HCT116 (cell line): ENCODE results near the gene ACOT2. TPM values are rescaled to one million over a fixed set of nuclear protein-coding genes. Genes with fewer than 3 reads are reported as not detected.
"Not testable (repeated sequence)": the region's sequence is repeated elsewhere in the genome, so short reads cannot be mapped to it uniquely, and the experiment has no call there.

Experiments used
- ATAC-seq: fragments of 200-7000 bp; cut with Tn5 transposase; 2 replicates; pipeline ENCODE4 v1.9.1; 2020; ENCODE audit warnings: mild to moderate bottlenecking, moderate library complexity
- Bru-seq: library from RNA; stranded (reverse); fragments of 400-500 nt; gene quantifications from one replicate; lab custom pipeline; 2021; lab: Mats Ljungman, UMichigan
- BruChase-seq, 2 experiments: library from RNA; stranded (reverse); fragments of 400-500 nt; gene quantifications; one replicate each; lab custom pipeline; 2021; lab: Mats Ljungman, UMichigan
- BruUV-seq: library from RNA; stranded (reverse); fragments of 400-500 nt; replicated peaks from 2 replicates; lab custom pipeline; 2021; lab: Mats Ljungman, UMichigan
- CTCF ChIA-PET: fragments of 300-600 bp; sonication (Branson Sonifier 250); formaldehyde crosslinking; loops from one replicate; lab custom pipeline; 2021; ENCODE audit warnings: antibody characterized with exemption; lab: Charles Lee
- POLR2A ChIA-PET: fragments of 300-600, 350-600 bp; sonication (Branson Sonifier 250); formaldehyde crosslinking; loops from one replicate; lab custom pipeline; 2021; ENCODE audit warnings: antibody characterized with exemption; lab: Charles Lee
- RAD21 ChIA-PET, 2 experiments: fragments of 300-600 bp; sonication (Branson Sonifier 250); formaldehyde crosslinking; loops; one replicate each; lab custom pipeline; 2023; ENCODE audit warnings: low total read pairs in 2 of 2; ENCODE audit not compliant: uncharacterized antibody in 2 of 2, unreplicated experiment in 2 of 2, low non-redundant PET in 1 of 2; lab: Charles Lee
- DNase-seq: peaks from one replicate; pipeline ENCODE4 v3.0.0-alpha.2; 2010; ENCODE audit warnings: low read depth, low spot score
- H2AFZ ChIP-seq: fragments of 200-600 bp; shearing (Covaris generic), sonication (generic); 2 replicates; pipeline ENCODE4 v1.6.1; 2017; ENCODE audit warnings: low read depth, mixed run types, mixed read lengths, antibody characterized with exemption, low read length; ENCODE audit not compliant: poor library complexity, severe bottlenecking
- H3K27ac ChIP-seq: 2 replicates; pipeline ENCODE4 v1.5.1; 2012; ENCODE audit warnings: low read depth, low read length
- H3K27me3 ChIP-seq: fragments of 200-600 bp; sonication (generic); 2 replicates; pipeline ENCODE4 v1.6.1; 2016; ENCODE audit warnings: mixed run types, low read length, mixed read lengths; ENCODE audit not compliant: insufficient read depth
- H3K36me3 ChIP-seq, 2 experiments: fragments of 200-500 bp in 1 of 2; fragments of 200-600 bp in 1 of 2; sonication (Bioruptor generic) in 1 of 2; sonication (generic) in 1 of 2; 2 replicates each; pipeline versions ENCODE4 v1.5.1 to v1.6.1; 2014 to 2016; ENCODE audit warnings: low read length in 2 of 2, inconsistent platforms in 1 of 2, mixed read lengths in 1 of 2, mixed run types in 1 of 2; ENCODE audit not compliant: insufficient read depth in 2 of 2, control insufficient read depth in 1 of 2
- H3K4me1 ChIP-seq, 2 experiments: fragments of 200-600 bp in 1 of 2; sonication (generic) in 1 of 2; 2 replicates each; pipeline versions ENCODE4 v1.5.1 to v1.6.1; 2012 to 2017; ENCODE audit warnings: low read length in 2 of 2, inconsistent platforms in 1 of 2, mild to moderate bottlenecking in 1 of 2, mixed read lengths in 1 of 2, mixed run types in 1 of 2, moderate library complexity in 1 of 2; ENCODE audit not compliant: insufficient read depth in 2 of 2, control insufficient read depth in 1 of 2
- H3K4me2 ChIP-seq: fragments of 200-600 bp; sonication (generic); 2 replicates; pipeline ENCODE4 v1.6.1; 2017; ENCODE audit warnings: mixed run types, low read length, mixed read lengths
- H3K4me3 ChIP-seq, 2 experiments: fragments of 200-600 bp in 1 of 2; sonication (generic) in 1 of 2; replicated peaks in 1 of 2; 2 replicates each; pipeline ENCODE4 v1.5.1; 2011 to 2016; ENCODE audit warnings: low read length in 2 of 2, control low read depth in 1 of 2, low read depth in 1 of 2, mild to moderate bottlenecking in 1 of 2, mixed read lengths in 1 of 2, mixed run types in 1 of 2
- H3K79me2 ChIP-seq: fragments of 200-600 bp; sonication (generic); 2 replicates; pipeline ENCODE4 v1.6.1; 2017; ENCODE audit warnings: mild to moderate bottlenecking, mixed run types, low read length, moderate library complexity, mixed read lengths; ENCODE audit not compliant: insufficient read depth
- H3K9ac ChIP-seq: fragments of 200-600 bp; sonication (generic); 2 replicates; pipeline ENCODE4 v1.6.1; 2016; ENCODE audit warnings: low read length, mixed read lengths
- H3K9me2 ChIP-seq: fragments of 200-600 bp; sonication (generic), shearing (Covaris generic); 2 replicates; pipeline ENCODE4 v1.6.1; 2017; ENCODE audit warnings: mixed run types, mild to moderate bottlenecking, moderate library complexity; ENCODE audit not compliant: insufficient read depth
- H3K9me3 ChIP-seq, 2 experiments: fragments of 200-500 bp in 1 of 2; fragments of 200-600 bp in 1 of 2; sonication (Bioruptor generic) in 1 of 2; sonication (generic) in 1 of 2; 2 replicates each; pipeline ENCODE4 v1.6.1; 2014 to 2017; ENCODE audit warnings: low read length in 2 of 2, mixed read lengths in 2 of 2, inconsistent platforms in 1 of 2, low read depth in 1 of 2, mild to moderate bottlenecking in 1 of 2, mixed run types in 1 of 2, moderate library complexity in 1 of 2; ENCODE audit not compliant: control insufficient read depth in 1 of 2, insufficient read depth in 1 of 2
- H4K20me1 ChIP-seq: fragments of 200-600 bp; sonication (generic), shearing (Covaris generic); 2 replicates; pipeline ENCODE4 v1.6.1; 2017; ENCODE audit warnings: mixed run types, mild to moderate bottlenecking, moderate library complexity; ENCODE audit not compliant: insufficient read depth
- CBX3 ChIP-seq: IDR thresholded peaks from 2 replicates; pipeline ENCODE4 v1.6.1; 2012; ENCODE audit warnings: low read depth
- EGR1 ChIP-seq: IDR thresholded peaks from 2 replicates; pipeline ENCODE4 v1.6.1; 2012; ENCODE audit warnings: low read depth
- ELF1 ChIP-seq: IDR thresholded peaks from 2 replicates; pipeline ENCODE4 v1.6.1; 2012; ENCODE audit warnings: low read depth, borderline replicate concordance
- EZH2 ChIP-seq: fragments of 200-600 bp; sonication (generic); IDR thresholded peaks from 2 replicates; pipeline ENCODE4 v1.6.1; 2017; ENCODE audit warnings: antibody characterized with exemption, mixed run types
- EZH2phosphoT487 ChIP-seq: fragments of 200-600 bp; IDR thresholded peaks from 2 replicates; pipeline ENCODE4 v1.6.1; 2018; ENCODE audit warnings: antibody characterized with exemption, borderline replicate concordance
- FOSL1 ChIP-seq: IDR thresholded peaks from 2 replicates; pipeline ENCODE4 v1.6.1; 2012; ENCODE audit warnings: low read depth
- JUND ChIP-seq: IDR thresholded peaks from 2 replicates; pipeline ENCODE4 v1.6.1; 2012
- POLR2AphosphoS5 ChIP-seq: IDR thresholded peaks from 2 replicates; pipeline ENCODE4 v1.6.1; 2011; ENCODE audit warnings: mild to moderate bottlenecking, low read depth, low read length, moderate library complexity
- SIN3A ChIP-seq: IDR thresholded peaks from 2 replicates; pipeline ENCODE4 v1.6.1; 2012; ENCODE audit warnings: low read depth
- SP1 ChIP-seq: IDR thresholded peaks from 2 replicates; pipeline ENCODE4 v1.6.1; 2012; ENCODE audit warnings: low read depth
- SRF ChIP-seq: IDR thresholded peaks from 2 replicates; pipeline ENCODE4 v1.6.1; 2012; ENCODE audit warnings: low read depth
- TCF7L2 ChIP-seq: IDR thresholded peaks from 2 replicates; pipeline ENCODE4 v1.7.0; 2011; ENCODE audit warnings: borderline replicate concordance, inconsistent platforms; ENCODE audit not compliant: insufficient read depth, insufficient read length; ENCODE audit errors: extremely low read depth
- ZNF274 ChIP-seq: fragments of 200-500 bp; sonication (Bioruptor generic); IDR thresholded peaks from 2 replicates; pipeline ENCODE4 v1.6.1; 2014; ENCODE audit warnings: mild to moderate bottlenecking, low read depth, low read length, inconsistent platforms
- intact Hi-C: fragments of 100-400 bp; cut with micrococcal nuclease; formaldehyde crosslinking; loops from 2 replicates; pipeline ENCODE4 v1.10.0; 2022
- long read RNA-seq: library from polyadenylated mRNA; unstranded; transcript quantifications from one replicate; pipeline ENCODE4 v2.0.0, GENCODE V29; 2021; ENCODE audit not compliant: unreplicated experiment
- polyA plus RNA-seq: library from polyadenylated mRNA; unstranded; fragments of >200 nt; gene quantifications from 2 replicates; pipeline ENCODE4 v1.2.1, GENCODE V29; 2012; ENCODE audit warnings: missing spikeins
- total RNA-seq: library from RNA; stranded (reverse); gene quantifications from one replicate; pipeline ENCODE4 v1.2.1, GENCODE V29; 2021; ENCODE audit not compliant: unreplicated experiment
- TF ChIP-seq, protein P1 (sequence below): IDR thresholded peaks from 2 replicates; pipeline ENCODE4 v1.6.1; 2012; ENCODE audit warnings: low read depth
- TF ChIP-seq, protein P2 (sequence below): IDR thresholded peaks from 2 replicates; pipeline ENCODE4 v1.6.1; 2012

The ACOT2 gene, protein sequence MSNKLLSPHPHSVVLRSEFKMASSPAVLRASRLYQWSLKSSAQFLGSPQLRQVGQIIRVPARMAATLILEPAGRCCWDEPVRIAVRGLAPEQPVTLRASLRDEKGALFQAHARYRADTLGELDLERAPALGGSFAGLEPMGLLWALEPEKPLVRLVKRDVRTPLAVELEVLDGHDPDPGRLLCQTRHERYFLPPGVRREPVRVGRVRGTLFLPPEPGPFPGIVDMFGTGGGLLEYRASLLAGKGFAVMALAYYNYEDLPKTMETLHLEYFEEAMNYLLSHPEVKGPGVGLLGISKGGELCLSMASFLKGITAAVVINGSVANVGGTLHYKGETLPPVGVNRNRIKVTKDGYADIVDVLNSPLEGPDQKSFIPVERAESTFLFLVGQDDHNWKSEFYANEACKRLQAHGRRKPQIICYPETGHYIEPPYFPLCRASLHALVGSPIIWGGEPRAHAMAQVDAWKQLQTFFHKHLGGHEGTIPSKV
- 0.44 TPM for total RNA-seq
- polyA plus RNA-seq: not detected in 2 replicates
- Bru-seq, nascent RNA: percentile 9 among the genes with signal in this experiment
- percentile 10 among the genes with signal in this experiment for BruChase-seq, experiment 1, labeled RNA remaining after a 6-hour chase
- BruChase-seq, experiment 2, labeled RNA remaining after a 2-hour chase: percentile 9 among the genes with signal in this experiment
- long read RNA-seq: 0 reads

DNA sequence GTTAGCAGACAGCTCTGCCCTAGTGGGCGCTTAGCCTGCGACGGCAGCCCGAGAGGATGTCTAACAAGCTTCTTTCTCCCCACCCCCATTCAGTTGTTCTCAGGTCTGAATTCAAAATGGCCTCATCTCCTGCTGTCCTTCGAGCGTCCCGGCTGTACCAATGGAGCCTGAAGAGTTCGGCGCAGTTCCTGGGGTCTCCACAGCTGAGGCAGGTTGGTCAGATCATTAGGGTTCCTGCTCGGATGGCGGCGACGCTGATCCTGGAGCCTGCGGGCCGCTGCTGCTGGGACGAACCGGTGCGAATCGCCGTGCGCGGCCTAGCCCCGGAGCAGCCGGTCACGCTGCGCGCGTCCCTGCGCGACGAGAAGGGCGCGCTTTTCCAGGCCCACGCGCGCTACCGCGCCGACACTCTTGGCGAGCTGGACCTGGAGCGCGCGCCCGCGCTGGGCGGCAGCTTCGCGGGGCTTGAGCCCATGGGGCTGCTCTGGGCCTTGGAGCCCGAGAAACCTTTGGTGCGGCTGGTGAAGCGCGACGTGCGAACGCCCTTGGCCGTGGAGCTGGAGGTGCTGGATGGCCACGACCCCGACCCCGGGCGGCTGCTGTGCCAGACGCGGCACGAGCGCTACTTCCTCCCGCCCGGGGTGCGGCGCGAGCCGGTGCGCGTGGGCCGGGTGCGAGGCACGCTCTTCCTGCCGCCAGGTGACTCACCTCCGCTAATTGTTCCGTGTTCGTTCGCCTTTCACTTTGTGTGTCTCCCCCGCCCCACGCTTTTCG lies at the start of gene ACOT2:
TSS of gene ACOT2 (plus strand) at position 29 of the 774 bp plus-strand sequence. CDS start at position 57, 28 bp downstream.
- H4K20me1 ChIP-seq, H3K4me2 ChIP-seq, H3K9me3 ChIP-seq, H3K9ac ChIP-seq, DNase-seq, ATAC-seq, POLR2A ChIA-PET, H3K4me1 ChIP-seq, BruUV-seq, H3K27ac ChIP-seq, CTCF ChIA-PET, H2AFZ ChIP-seq, intact Hi-C loops, H3K27me3 ChIP-seq, H3K9me2 ChIP-seq, RAD21 ChIA-PET, H3K4me3 ChIP-seq, H3K79me2 ChIP-seq, H3K36me3 ChIP-seq: not testable (repeated sequence)

DNA sequence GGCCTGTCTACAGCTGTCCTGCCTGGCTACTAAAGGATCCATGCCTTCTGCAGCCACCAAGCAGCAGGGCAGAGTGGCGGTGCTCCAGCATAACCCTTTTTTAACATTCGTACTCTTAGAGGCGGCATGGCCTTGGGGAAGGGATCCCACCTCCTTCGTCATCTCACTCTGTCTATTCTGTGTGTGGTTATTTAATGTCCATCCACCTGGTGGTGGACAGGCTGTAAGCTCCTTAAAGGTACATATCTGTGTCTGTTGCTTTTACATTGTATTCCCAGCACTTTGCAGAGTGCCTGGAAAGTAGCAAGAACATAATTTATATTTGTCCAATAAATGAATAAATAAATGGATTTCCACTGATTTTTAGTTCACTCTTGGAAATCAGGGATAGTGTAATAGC lies 47.8 kb upstream of the ACOT2 start:
- CTCF ChIA-PET: no interaction called here
- POLR2A ChIA-PET: no interaction called here
- no peak overlapping the region for H3K4me3 ChIP-seq
- H3K9ac ChIP-seq: no peak overlapping the region
- no peak overlapping the region for H2AFZ ChIP-seq
- intact Hi-C loops: no loop called here
- no peaks in the 10 kb centered on the region for H3K27me3 ChIP-seq
- H3K4me2 ChIP-seq: no peak overlapping the region
- no peaks in the 10 kb centered on the region for H3K9me3 ChIP-seq
- H3K36me3 ChIP-seq: no peaks in the 10 kb centered on the region
- H4K20me1 ChIP-seq: no peaks in the 10 kb centered on the region
- DNase-seq (no peak), ATAC-seq (no peak)
- BruUV-seq: no TSS peak
- H3K4me1 ChIP-seq: peaks cover 4 to 6% of the 10 kb centered on the region in 2 experiments; a peak in 3 of 4 replicates
- no peak overlapping the region for H3K27ac ChIP-seq
- H3K79me2 ChIP-seq: no peaks in the 10 kb centered on the region
- H3K9me2 ChIP-seq: no peaks in the 10 kb centered on the region
- RAD21 ChIA-PET: no interaction called here
- TF ChIP-seq EGR1 (no peak), POLR2AphosphoS5 (no peak), JUND (no peak), EZH2 (no peak), FOSL1 (no peak), ZNF274 (no peak), EZH2phosphoT487 (no peak), SIN3A (no peak), SRF (no peak), SP1 (no peak), TCF7L2 (no peak), ELF1 (no peak), CBX3 (no peak)
- TF ChIP-seq, protein P1, sequence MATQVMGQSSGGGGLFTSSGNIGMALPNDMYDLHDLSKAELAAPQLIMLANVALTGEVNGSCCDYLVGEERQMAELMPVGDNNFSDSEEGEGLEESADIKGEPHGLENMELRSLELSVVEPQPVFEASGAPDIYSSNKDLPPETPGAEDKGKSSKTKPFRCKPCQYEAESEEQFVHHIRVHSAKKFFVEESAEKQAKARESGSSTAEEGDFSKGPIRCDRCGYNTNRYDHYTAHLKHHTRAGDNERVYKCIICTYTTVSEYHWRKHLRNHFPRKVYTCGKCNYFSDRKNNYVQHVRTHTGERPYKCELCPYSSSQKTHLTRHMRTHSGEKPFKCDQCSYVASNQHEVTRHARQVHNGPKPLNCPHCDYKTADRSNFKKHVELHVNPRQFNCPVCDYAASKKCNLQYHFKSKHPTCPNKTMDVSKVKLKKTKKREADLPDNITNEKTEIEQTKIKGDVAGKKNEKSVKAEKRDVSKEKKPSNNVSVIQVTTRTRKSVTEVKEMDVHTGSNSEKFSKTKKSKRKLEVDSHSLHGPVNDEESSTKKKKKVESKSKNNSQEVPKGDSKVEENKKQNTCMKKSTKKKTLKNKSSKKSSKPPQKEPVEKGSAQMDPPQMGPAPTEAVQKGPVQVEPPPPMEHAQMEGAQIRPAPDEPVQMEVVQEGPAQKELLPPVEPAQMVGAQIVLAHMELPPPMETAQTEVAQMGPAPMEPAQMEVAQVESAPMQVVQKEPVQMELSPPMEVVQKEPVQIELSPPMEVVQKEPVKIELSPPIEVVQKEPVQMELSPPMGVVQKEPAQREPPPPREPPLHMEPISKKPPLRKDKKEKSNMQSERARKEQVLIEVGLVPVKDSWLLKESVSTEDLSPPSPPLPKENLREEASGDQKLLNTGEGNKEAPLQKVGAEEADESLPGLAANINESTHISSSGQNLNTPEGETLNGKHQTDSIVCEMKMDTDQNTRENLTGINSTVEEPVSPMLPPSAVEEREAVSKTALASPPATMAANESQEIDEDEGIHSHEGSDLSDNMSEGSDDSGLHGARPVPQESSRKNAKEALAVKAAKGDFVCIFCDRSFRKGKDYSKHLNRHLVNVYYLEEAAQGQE: no peak
- TF ChIP-seq, protein P2, sequence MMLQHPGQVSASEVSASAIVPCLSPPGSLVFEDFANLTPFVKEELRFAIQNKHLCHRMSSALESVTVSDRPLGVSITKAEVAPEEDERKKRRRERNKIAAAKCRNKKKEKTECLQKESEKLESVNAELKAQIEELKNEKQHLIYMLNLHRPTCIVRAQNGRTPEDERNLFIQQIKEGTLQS: no peak
